Measurements from ENCODE around the gene ITPR2. TPM values are rescaled to one million over a fixed set of nuclear protein-coding genes. Genes with fewer than 3 reads are reported as not detected.

The ITPR2 gene
- total and polyA plus RNA-seq, 2 of the 8 experiments (the other 6 are each of a cell fraction or from before 2014, with no cell fraction given), result 4.1 to 48.3 TPM

DNA sequence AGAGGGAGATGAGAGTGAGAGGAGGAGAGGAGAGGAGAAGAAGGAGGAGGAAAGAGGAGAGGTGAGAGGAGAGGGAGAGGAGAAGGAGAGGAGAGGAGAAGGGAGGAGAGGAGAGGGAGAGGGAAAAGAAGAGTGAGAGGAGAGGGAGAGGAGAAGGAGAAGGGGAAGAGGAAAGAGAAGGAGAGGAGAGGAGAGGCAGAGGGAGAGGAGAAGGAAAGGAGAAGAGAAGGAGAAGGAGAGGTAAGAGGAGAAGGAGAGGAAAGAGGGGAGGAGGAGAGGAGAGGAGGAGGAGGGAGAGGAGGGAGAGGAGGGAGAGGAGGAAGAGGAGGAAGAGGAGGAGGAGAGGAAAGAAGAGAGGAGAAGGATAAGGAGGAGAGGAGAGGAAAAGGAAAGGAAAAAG, 266.8 kb downstream of the ITPR2 start (continued):
- no peak for TF ChIP-seq TAF7 (optimal IDR thresholded peaks at IDR 0.05; ENCODE audit: borderline replicate concordance, low read depth, low read length)
- TF ChIP-seq SP4 (IDR thresholded peaks at IDR 0.05; ENCODE audit: low read length), result no peak
- TF ChIP-seq SP1 (IDR thresholded peaks at IDR 0.05; ENCODE audit: low read depth, low read length), result no peak
- TF ChIP-seq HDAC2 (IDR thresholded peaks at IDR 0.05; ENCODE audit: borderline replicate concordance in 1 of 2, low read depth in 2 of 2, low read length in 2 of 2), result no peak
